Transverse colon (tissue), 4 donors: ENCODE data around the gene NANOS1. TPM values are rescaled to one million over a fixed set of nuclear protein-coding genes. Genes with fewer than 3 reads are reported as not detected.

Experiments used
- DNase-seq: peaks from one replicate; pipeline ENCODE4 v3.0.0-alpha.2; 2019
- H3K27ac ChIP-seq, 4 donors: fragments of 200-600 bp; sonication (generic); 2 replicates each; pipeline ENCODE4 v1.5.1; 2016 to 2018; ENCODE audit warnings: inconsistent platforms in 4 of 4
- H3K27me3 ChIP-seq: fragments of 200-600 bp; sonication (generic); 2 replicates; pipeline ENCODE4 v1.5.1; 2017; ENCODE audit warnings: inconsistent platforms
- H3K36me3 ChIP-seq, 4 donors: fragments of 200-600 bp; sonication (generic); 2 replicates each; pipeline ENCODE4 v1.5.1; 2017 to 2019; ENCODE audit warnings: inconsistent platforms in 4 of 4
- H3K4me1 ChIP-seq, 4 donors: fragments of 200-600 bp; sonication (generic); 2 replicates each; pipeline ENCODE4 v1.5.1; 2017 to 2020; ENCODE audit warnings: inconsistent platforms in 4 of 4
- H3K4me3 ChIP-seq, 4 donors: fragments of 200-600 bp; sonication (generic); 1 replicate in 1 of 4; 2 replicates in 3 of 4; pipeline versions ENCODE4 v1.5.1 to v1.6.1; 2017 to 2019; ENCODE audit warnings: inconsistent platforms in 4 of 4
- H3K9me3 ChIP-seq, 2 donors: fragments of 200-600 bp; sonication (generic); 2 replicates each; pipeline ENCODE4 v1.5.1; 2017 to 2019; ENCODE audit warnings: inconsistent platforms in 2 of 2
- CTCF ChIP-seq, 5 experiments: fragments of 200-600 bp in 3 of 5; fragments of 450-650 bp in 2 of 5; sonication (generic) in 3 of 5; IDR thresholded peaks; 1 replicate in 2 of 5; 2 replicates in 3 of 5; pipeline ENCODE4 v1.5.1; 2016 to 2017; ENCODE audit warnings: antibody characterized with exemption in 5 of 5, inconsistent platforms in 3 of 5, mild to moderate bottlenecking in 2 of 5, moderate library complexity in 1 of 5
- EP300 ChIP-seq: sonication (generic); formaldehyde crosslinking; IDR thresholded peaks from one replicate; pipeline ENCODE4 v1.6.1; 2017; ENCODE audit warnings: antibody characterized with exemption, low read depth
- POLR2A ChIP-seq: fragments of 450-650 bp; IDR thresholded peaks from one replicate; pipeline ENCODE4 v1.6.1; 2016; ENCODE audit warnings: antibody characterized with exemption, mild to moderate bottlenecking, moderate library complexity
- POLR2AphosphoS5 ChIP-seq, 3 donors: sonication (generic); formaldehyde crosslinking; IDR thresholded peaks; one replicate each; pipeline ENCODE4 v1.6.1; 2016; ENCODE audit warnings: antibody characterized with exemption in 3 of 3
- WGBS, 2 donors: methylation state at CpG; one replicate each; pipeline ENCODE4 v1.1.5; 2018; ENCODE audit warnings: low coverage in 1 of 2; 5-methylcytosine and 5-hydroxymethylcytosine counted together
- in situ Hi-C, 4 donors: fragments of 200-750 bp; cut with MboI; loops; one replicate each; pipeline versions ENCODE4 v1.15.0 to v1.15.1; 2017; ENCODE audit warnings: low sequenced_read_pairs in 3 of 4, low pct_ligation_motif_present in 1 of 4, low pct_unique_long_range_greater_than_20kb in 1 of 4
- intact Hi-C: fragments of 100-400 bp; cut with DNase I; formaldehyde crosslinking; loops from one replicate; pipeline ENCODE4 v1.15.1; 2023; ENCODE audit warnings: low total_unique reads
- total RNA-seq, 4 donors: library from RNA; depleted of rRNA; stranded (reverse); fragments of >200 nt; gene quantifications; one replicate each; pipeline ENCODE4 v1.1.0, GENCODE V29; 2016

Gene NANOS1
- total RNA-seq, 4 donors from 2014 or later: 0.20 to 7.1 (median 1.9) TPM

- no peak overlapping the region for H3K27ac ChIP-seq
- H3K27me3 ChIP-seq: no peaks in the 10 kb centered on the region
- no peaks in the 10 kb centered on the region for H3K9me3 ChIP-seq
- DNase-seq: no peak
- intact Hi-C loops: loop anchor here (10.0 kb wide), 1 partner anchor 458 kb away; no protein-coding TSS in a partner anchor
- H3K36me3 ChIP-seq: no peaks in the 10 kb centered on the region
- no peak overlapping the region for H3K4me3 ChIP-seq
- TF ChIP-seq CTCF (IDR thresholded peaks at IDR 0.05) (no peak), POLR2AphosphoS5 (IDR thresholded peaks at IDR 0.05) (no peak), EP300 (no peak), POLR2A (no peak)
- 60% methylated on average over 8 of the region's 8 CpGs; no CpG with 5 or more reads in 1 of the 2 donors for WGBS, 2 donors
- in situ Hi-C loops: loop anchor here in 1 of 4 donors (25.0 kb wide), 1 partner anchor 436 kb away; the partner anchor contains the start of gene PRLHR
- H3K4me1 ChIP-seq: peaks cover 0 to 10% (median 6%) of the 10 kb centered on the region in 4 donors
Observed at GRCh38 chr10:119022846-119023552, 6.5 kb upstream of the NANOS1 start.

DNA sequence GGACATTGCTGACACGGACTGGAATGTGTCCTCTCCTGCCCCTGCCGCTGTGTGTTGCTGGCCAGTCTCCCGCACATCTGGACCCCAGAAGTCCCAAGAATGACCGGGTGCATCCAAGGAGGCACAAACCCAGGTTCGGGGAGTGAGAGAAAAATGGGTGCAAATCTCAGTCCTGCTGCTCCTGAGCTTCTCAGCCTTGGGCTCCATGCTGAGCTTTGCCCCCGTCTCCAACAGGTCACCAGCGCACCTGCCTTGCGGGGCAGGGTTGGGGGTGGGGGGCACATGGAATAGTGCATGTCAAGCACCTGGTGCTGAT lies 6.0 kb upstream of the NANOS1 start:
- intact Hi-C loops (loop anchor here (10.0 kb wide), 1 partner anchor 459 kb away; no protein-coding TSS in a partner anchor), in situ Hi-C loops (loop anchor here in 1 of 4 donors (25.0 kb wide), 1 partner anchor 436 kb away; the partner anchor contains the start of gene PRLHR)
- DNase-seq: no peak
- Histone ChIP-seq H3K27me3 (no peaks in the 10 kb centered on the region), H3K4me3 (no peak overlapping the region), H3K9me3 (no peaks in the 10 kb centered on the region), H3K36me3 (no peaks in the 10 kb centered on the region), H3K4me1 (peaks cover 0 to 10% (median 6%) of the 10 kb centered on the region in 4 donors), H3K27ac (no peak overlapping the region)
- TF ChIP-seq EP300 (no peak), POLR2AphosphoS5 (IDR thresholded peaks at IDR 0.05) (no peak), POLR2A (no peak), CTCF (IDR thresholded peaks at IDR 0.05) (no peak)
- WGBS, 2 donors: 82% methylated on average over 8 of the region's 8 CpGs; no CpG with 5 or more reads in 1 of the 2 donors

GRCh38 chr10:119024882-119025281 lies 4.6 kb upstream of the NANOS1 start:
- WGBS, 2 donors: 53 to 60% methylated on average over 4 to 6 of the region's 6 CpGs
- in situ Hi-C loops: loop anchor here in 1 of 4 donors (25.0 kb wide), 2 partner anchors 112 to 438 kb away; partner anchors contain the start of gene PRLHR

More at GRCh38 chr10:119024882-119025281, 4.6 kb upstream of the NANOS1 start:
- no peak for TF ChIP-seq POLR2AphosphoS5 (IDR thresholded peaks at IDR 0.05)
- no peak for TF ChIP-seq CTCF (IDR thresholded peaks at IDR 0.05)
- no peak for TF ChIP-seq POLR2A
- no peak for TF ChIP-seq EP300
- no peaks in the 10 kb centered on the region for H3K27me3 ChIP-seq
- no peak for DNase-seq
- no peaks in the 10 kb centered on the region for H3K36me3 ChIP-seq
- H3K4me3 ChIP-seq: no peak overlapping the region
- intact Hi-C loops: loop anchor here (10.0 kb wide), 1 partner anchor 460 kb away; no protein-coding TSS in a partner anchor
- H3K9me3 ChIP-seq: no peaks in the 10 kb centered on the region
- peaks cover 0 to 15% (median 9%) of the 10 kb centered on the region in 4 donors for H3K4me1 ChIP-seq
- H3K27ac ChIP-seq: peak overlapping the region in 3 of 4 donors; percentile 4 to 67 (median 18)
